Left lung (tissue), 10 donors: ENCODE data around the gene NUBP2. TPM values are rescaled to one million over a fixed set of nuclear protein-coding genes. Genes with fewer than 3 reads are reported as not detected.

Experiments used
- ATAC-seq: fragments of 200-7000 bp; cut with Tn5 transposase; one replicate; pipeline ENCODE4 v1.9.1; 2020; ENCODE audit warnings: moderate library complexity
- DNase-seq, 4 donors: peaks; one replicate each; pipeline ENCODE4 v3.0.0-alpha.2; 2013 to 2020
- H3K27ac ChIP-seq, 2 donors: fragments of 200-600 bp; sonication (generic) in 1 of 2; one replicate each; pipeline versions ENCODE4 v1.5.0 to v1.8.0; 2020 to 2021
- H3K27me3 ChIP-seq, 2 donors: fragments of 200-600 bp; sonication (generic) in 1 of 2; one replicate each; pipeline versions ENCODE4 v1.5.0 to v1.8.0; 2020 to 2021
- H3K36me3 ChIP-seq, 2 donors: fragments of 200-600 bp; sonication (generic) in 1 of 2; one replicate each; pipeline versions ENCODE4 v1.5.0 to v1.8.0; 2020 to 2021
- H3K4me1 ChIP-seq, 2 donors: fragments of 200-600 bp; one replicate each; pipeline ENCODE4 v1.8.0; 2021
- H3K4me3 ChIP-seq, 2 donors: fragments of 200-600 bp; sonication (generic) in 1 of 2; one replicate each; pipeline versions ENCODE4 v1.5.0 to v1.8.0; 2020 to 2021; ENCODE audit warnings: mild to moderate bottlenecking in 1 of 2
- H3K9me3 ChIP-seq, 2 donors: fragments of 200-600 bp; sonication (generic) in 1 of 2; one replicate each; pipeline versions ENCODE4 v1.5.0 to v1.8.0; 2020 to 2021
- intact Hi-C, 2 donors: fragments of 100-400 bp; cut with DNase I; formaldehyde crosslinking; loops; one replicate each; pipeline versions ENCODE4 v1.11.2 to v1.14.2; 2022
- polyA plus RNA-seq, 6 donors: library from polyadenylated mRNA; unstranded; fragments of 120-200 nt; gene quantifications; one replicate each; pipeline ENCODE4 v1.2.1, GENCODE V29; 2013; ENCODE audit not compliant: insufficient read length in 6 of 6
- total RNA-seq, 2 donors: library from RNA; stranded (reverse); fragmentation: NEBNext Ultra II Directional; extraction: Animal tissue kit (Norgen Biotek cat#: 25700); gene quantifications; one replicate each; pipeline ENCODE4 v1.2.1, GENCODE V29; 2021
- TF ChIP-seq, protein P1 (sequence below), 2 donors: fragments of 200-600 bp; sonication (generic) in 1 of 2; IDR thresholded peaks; one replicate each; pipeline versions ENCODE4 v1.5.0 to v1.8.0; 2021; ENCODE audit warnings: antibody characterized with exemption in 2 of 2
- donor health status: DM: no; HTN: yes; CAD: no.
- donor health status: DM: no; HTN: no; CAD: no.

NUBP2 gene
- total and polyA plus RNA-seq, 8 donors: 32.6 to 56.4 (median 42.7) TPM

DNA sequence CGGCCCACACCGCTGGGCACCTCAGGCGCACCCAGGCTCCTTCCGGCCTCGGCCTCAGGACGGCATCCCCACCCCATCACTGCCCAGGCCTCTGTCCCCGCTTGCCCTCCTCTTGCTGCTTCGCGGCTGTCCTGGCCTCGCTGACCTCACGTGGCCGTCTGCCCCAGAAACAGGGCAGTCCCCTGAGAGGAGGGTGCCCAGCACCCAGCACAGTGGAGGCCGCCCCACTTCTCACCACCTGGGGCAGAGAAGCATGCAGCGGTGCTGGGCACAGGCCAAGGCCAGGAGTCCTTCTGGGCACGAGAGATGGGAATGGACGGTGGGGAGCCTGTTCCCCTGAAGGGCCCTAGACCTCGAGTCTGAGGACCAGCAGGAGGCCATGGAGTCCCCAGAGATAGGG, 35.0 kb downstream of the NUBP2 start:
- intact Hi-C loops: no loop called here
- ATAC-seq: no peak
- H3K36me3 ChIP-seq: peaks cover 0 to 92% of the 10 kb centered on the region in 2 donors

DNA sequence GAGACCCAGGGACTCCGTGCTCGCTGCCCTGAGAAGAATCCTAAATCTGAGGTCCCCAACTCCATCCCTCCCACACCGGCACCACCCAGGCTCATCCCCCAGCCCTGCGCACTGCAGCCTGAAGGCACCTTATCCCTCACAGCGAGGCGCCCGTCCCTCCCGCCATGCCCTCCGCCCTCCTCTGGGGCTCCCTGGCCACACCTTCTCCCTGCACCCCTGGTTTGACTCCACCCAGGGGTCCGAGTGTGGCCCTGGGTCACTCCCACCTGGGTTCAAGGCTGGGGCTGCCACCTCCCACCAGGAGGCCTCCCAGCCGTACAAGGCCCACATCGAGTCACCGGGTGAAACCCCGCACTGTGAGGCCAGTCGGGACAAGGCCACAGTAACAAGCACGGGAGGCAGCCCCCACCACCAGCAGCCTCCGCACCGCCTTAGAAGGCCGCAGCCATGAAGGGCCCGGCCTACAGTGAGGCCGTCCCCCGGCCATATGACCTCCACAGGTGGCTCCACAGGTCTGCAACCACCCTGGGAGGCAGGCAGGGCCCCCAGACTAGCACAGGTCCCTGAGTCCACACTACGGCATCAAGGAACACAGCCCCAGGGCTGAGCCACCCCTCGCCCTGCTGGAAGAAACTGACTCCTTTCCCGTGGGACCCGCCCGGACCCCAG, 35.6 kb downstream of the NUBP2 start:
- intact Hi-C loops: no loop called here
- TF ChIP-seq, protein P1, sequence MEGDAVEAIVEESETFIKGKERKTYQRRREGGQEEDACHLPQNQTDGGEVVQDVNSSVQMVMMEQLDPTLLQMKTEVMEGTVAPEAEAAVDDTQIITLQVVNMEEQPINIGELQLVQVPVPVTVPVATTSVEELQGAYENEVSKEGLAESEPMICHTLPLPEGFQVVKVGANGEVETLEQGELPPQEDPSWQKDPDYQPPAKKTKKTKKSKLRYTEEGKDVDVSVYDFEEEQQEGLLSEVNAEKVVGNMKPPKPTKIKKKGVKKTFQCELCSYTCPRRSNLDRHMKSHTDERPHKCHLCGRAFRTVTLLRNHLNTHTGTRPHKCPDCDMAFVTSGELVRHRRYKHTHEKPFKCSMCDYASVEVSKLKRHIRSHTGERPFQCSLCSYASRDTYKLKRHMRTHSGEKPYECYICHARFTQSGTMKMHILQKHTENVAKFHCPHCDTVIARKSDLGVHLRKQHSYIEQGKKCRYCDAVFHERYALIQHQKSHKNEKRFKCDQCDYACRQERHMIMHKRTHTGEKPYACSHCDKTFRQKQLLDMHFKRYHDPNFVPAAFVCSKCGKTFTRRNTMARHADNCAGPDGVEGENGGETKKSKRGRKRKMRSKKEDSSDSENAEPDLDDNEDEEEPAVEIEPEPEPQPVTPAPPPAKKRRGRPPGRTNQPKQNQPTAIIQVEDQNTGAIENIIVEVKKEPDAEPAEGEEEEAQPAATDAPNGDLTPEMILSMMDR (IDR thresholded peaks at IDR 0.05): no peak
- Histone ChIP-seq H3K36me3 (peaks cover 0 to 89% of the 10 kb centered on the region in 2 donors), H3K27me3 (no peaks in the 10 kb centered on the region), H3K4me1 (no peaks in the 10 kb centered on the region), H3K4me3 (no peak overlapping the region), H3K27ac (no peak overlapping the region), H3K9me3 (no peaks in the 10 kb centered on the region)
- ATAC-seq (no peak), DNase-seq (no peak)

More for the DNA sequence above, 35.0 kb downstream of the NUBP2 start:
- Histone ChIP-seq H3K27ac (no peak overlapping the region), H3K9me3 (no peaks in the 10 kb centered on the region), H3K27me3 (no peaks in the 10 kb centered on the region), H3K4me1 (peaks cover 0 to 4% of the 10 kb centered on the region in 2 donors), H3K4me3 (no peak overlapping the region)
- TF ChIP-seq, protein P1 (IDR thresholded peaks at IDR 0.05): no peak
- no peak for DNase-seq

DNA sequence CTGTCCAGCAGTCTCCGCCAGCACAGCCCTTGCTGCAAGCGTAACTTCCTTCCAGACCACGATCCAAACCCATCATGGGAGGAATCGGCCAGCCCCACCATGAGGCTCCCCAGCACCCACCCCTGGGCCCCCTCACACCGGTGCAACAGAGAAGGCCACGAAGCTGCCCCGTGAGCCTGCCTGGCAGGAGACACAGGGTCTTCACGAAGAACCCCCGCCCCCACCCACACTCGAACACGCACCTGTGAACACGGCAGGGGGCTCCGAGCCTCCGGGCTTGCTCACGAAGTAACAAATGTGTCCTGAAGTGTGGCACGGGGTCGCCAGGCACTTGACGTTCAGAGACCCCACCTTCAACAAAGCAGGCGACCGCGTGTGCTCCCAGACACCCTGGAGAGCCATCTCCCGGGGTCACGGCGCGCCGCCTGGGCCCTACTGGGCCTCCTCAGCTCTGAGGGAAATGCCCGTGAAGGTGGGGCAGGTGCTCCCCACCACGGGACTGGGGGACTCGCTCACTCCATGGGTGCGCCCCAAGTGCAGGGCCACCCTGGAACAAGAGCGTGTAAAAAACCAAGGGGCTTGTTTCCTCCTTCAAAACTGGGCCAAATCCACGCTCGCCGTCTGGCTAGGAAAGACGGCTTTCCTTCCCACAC, 36.2 kb downstream of the NUBP2 start:
- Histone ChIP-seq H3K4me3 (no peak overlapping the region), H3K27ac (no peak overlapping the region), H3K9me3 (no peaks in the 10 kb centered on the region), H3K4me1 (no peaks in the 10 kb centered on the region), H3K36me3 (peaks cover 0 to 83% of the 10 kb centered on the region in 2 donors), H3K27me3 (no peaks in the 10 kb centered on the region)
- intact Hi-C loops: no loop called here
- DNase-seq: no peak
- TF ChIP-seq, protein P1 (IDR thresholded peaks at IDR 0.05): no peak
- ATAC-seq: no peak

DNA sequence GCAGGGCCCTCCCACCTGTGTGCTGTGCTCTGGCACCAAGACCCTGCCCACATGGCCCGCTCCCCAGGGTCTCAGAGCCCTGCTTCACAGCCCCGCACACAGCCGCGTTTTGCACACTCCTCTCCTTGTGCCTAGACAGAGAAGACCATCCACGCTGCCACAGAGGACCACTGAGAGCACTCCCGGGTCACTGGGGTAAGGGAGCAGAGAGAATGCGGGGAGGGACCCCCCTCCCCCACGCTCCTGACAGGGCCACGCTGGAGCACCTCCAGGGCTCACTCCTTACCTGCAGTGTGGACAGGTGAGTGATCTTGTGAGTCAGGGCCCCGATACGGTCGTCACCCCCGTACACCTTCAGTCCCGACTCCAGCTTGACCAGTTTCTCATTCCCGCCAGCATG, 36.9 kb downstream of the NUBP2 start:
- ATAC-seq (no peak), DNase-seq (no peak)
- H3K27ac ChIP-seq: no peak overlapping the region
- no peaks in the 10 kb centered on the region for H3K27me3 ChIP-seq
- peaks cover 0 to 4% of the 10 kb centered on the region in 2 donors for H3K4me1 ChIP-seq
- intact Hi-C loops: no loop called here
- H3K4me3 ChIP-seq: no peak overlapping the region
- TF ChIP-seq, protein P1 (IDR thresholded peaks at IDR 0.05): no peak
- H3K9me3 ChIP-seq: no peaks in the 10 kb centered on the region
- peaks cover 0 to 79% of the 10 kb centered on the region in 2 donors for H3K36me3 ChIP-seq

DNA sequence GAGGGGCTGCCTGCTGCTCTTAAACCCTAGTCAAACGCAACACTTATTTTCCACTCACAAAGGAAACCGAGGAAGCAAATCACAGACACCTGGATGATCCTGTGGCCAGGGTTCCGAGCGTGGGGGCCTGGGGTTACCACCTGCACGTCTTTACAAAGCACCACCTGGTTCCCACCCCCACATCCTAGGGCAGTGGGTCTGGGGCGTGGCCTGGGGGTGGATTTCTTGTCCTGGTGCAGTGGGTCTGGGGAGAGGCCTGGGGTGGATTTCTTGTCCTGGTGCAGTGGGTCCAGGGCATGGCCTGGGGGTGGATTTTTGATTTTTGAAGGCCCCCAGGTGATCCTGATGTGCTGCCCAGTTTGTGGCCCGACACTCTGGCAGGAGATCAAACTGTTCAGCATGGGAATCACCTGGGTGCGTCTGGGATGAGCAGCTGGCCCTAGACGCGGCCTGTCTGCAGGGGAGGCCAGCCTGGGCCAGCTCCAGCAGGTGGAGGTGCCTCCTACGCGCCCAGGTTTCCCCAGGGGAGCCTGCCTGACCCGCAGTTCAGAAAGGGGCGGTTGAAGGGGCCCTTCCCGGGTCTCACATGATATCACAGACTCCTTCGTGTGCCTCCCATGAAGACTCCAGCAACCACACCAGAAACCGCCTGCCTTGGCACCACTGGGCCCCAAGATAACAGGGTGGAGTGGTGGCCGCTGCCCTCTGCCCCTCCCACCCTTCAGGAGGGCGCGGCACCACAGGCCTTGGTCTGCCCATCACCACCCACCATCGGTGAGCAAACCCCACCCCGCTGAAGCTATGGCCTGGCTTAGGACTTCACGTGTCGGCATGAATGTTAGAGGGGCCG, 37.6 kb downstream of the NUBP2 start:
- TF ChIP-seq, protein P1 (IDR thresholded peaks at IDR 0.05): no peak
- ATAC-seq (no peak), DNase-seq (no peak)
- intact Hi-C loops: no loop called here
- no peak overlapping the region for H3K27ac ChIP-seq
- H3K36me3 ChIP-seq: peaks cover 0 to 73% of the 10 kb centered on the region in 2 donors
- no peaks in the 10 kb centered on the region for H3K27me3 ChIP-seq
- peaks cover 0 to 11% of the 10 kb centered on the region in 2 donors for H3K4me1 ChIP-seq
- no peak overlapping the region for H3K4me3 ChIP-seq
- no peaks in the 10 kb centered on the region for H3K9me3 ChIP-seq
